HG03342 (cell line): ENCODE measurements around the gene ASPDH.

ENCODE experiments used
- ATAC-seq: cut with Tn5 transposase; IDR thresholded peaks from one replicate; pipeline ENCODE4 v1.9.1; 2021; ENCODE audit warnings: mild to moderate bottlenecking, moderate library complexity; ENCODE audit not compliant: unreplicated experiment

ASPDH gene

GRCh38 chr19:50498219-50499056, 15.3 kb downstream of the ASPDH start:
- ATAC-seq, result no peak

GRCh38 chr19:50497022-50497405, 16.7 kb downstream of the ASPDH start:
- ATAC-seq, result no peak

GRCh38 chr19:50496189-50497021, 17.3 kb downstream of the ASPDH start:
- no peak for ATAC-seq

GRCh38 chr19:50495020-50495531, 18.6 kb downstream of the ASPDH start:
- no peak for ATAC-seq

GRCh38 chr19:50494186-50495019, 19.3 kb downstream of the ASPDH start:
- no peak for ATAC-seq

GRCh38 chr19:50493171-50493570, 20.5 kb downstream of the ASPDH start:
- no peak for ATAC-seq

- ATAC-seq, result no peak
Observed at GRCh38 chr19:50492303-50493052, 21.2 kb downstream of the ASPDH start.

GRCh38 chr19:50490991-50491472, 22.7 kb downstream of the ASPDH start:
- no peak for ATAC-seq

- ATAC-seq, result no peak
Observed at GRCh38 chr19:50490411-50490811, 23.3 kb downstream of the ASPDH start.

- no peak for ATAC-seq
Observed at GRCh38 chr19:50489461-50490011, 24.2 kb downstream of the ASPDH start.

GRCh38 chr19:50488389-50489194, 25.1 kb downstream of the ASPDH start:
- ATAC-seq, result no peak

- ATAC-seq, result no peak
Observed at GRCh38 chr19:50486823-50487515, 26.7 kb downstream of the ASPDH start.

- ATAC-seq, result no peak
Observed at GRCh38 chr19:50485284-50485955, 28.3 kb downstream of the ASPDH start.

- no peak for ATAC-seq
Observed at GRCh38 chr19:50482916-50483315, 30.8 kb downstream of the ASPDH start.

- ATAC-seq, result no peak
Observed at GRCh38 chr19:50482271-50482855, 31.4 kb downstream of the ASPDH start.

GRCh38 chr19:50481351-50482149, 32.2 kb downstream of the ASPDH start:
- no peak for ATAC-seq
